Testis (tissue), 2 donors: ENCODE results near the gene PRR23E.

Experiments used
- CTCF ChIP-seq, 3 experiments: fragments of 450-650 bp in 2 of 3; fragments of 200-600 bp in 1 of 3; sonication (generic) in 1 of 3; IDR thresholded peaks; one replicate each; pipeline ENCODE4 v1.5.1; 2016 to 2019; ENCODE audit warnings: antibody characterized with exemption in 3 of 3, mild to moderate bottlenecking in 2 of 3, moderate library complexity in 1 of 3
- POLR2A ChIP-seq: fragments of 450-650 bp; IDR thresholded peaks from one replicate; pipeline ENCODE4 v1.6.1; 2017; ENCODE audit warnings: antibody characterized with exemption, mild to moderate bottlenecking, moderate library complexity

GRCh38 chr3:127151251-127151564, 41.7 kb upstream of the PRR23E start:
- no peak for TF ChIP-seq CTCF (IDR thresholded peaks at IDR 0.05)
- no peak for TF ChIP-seq POLR2A
